GM13977 (cell line): ENCODE measurements around the gene DDIT4.

ENCODE experiments used
- DNase-seq: peaks from one replicate; pipeline ENCODE4 v3.0.0; 2012; ENCODE audit warnings: low spot score
- CTCF ChIP-seq: IDR thresholded peaks from 2 replicates; pipeline ENCODE4 v1.5.1; 2012; ENCODE audit warnings: mild to moderate bottlenecking, control low read depth; ENCODE audit not compliant: insufficient read depth; ENCODE audit errors: extremely low read depth, missing control alignments
- in situ Hi-C: fragments of 300-500 bp; cut with MboI; formaldehyde crosslinking; loops from one replicate; pipeline ENCODE4 v1.12.0; 2022; ENCODE audit warnings: low sequenced_read_pairs, low pct_unique_long_range_greater_than_20kb, mixed read lengths, inconsistent platforms; ENCODE audit not compliant: unreplicated experiment

Gene DDIT4

GRCh38 chr10:72233621-72234020 is 40.1 kb upstream of the DDIT4 start:
- in situ Hi-C loops: no loop called here
- no peak for DNase-seq
- no peak for TF ChIP-seq CTCF

GRCh38 chr10:72234560-72235095 is 39.1 kb upstream of the DDIT4 start:
- no peak for TF ChIP-seq CTCF
- DNase-seq: no peak

GRCh38 chr10:72235544-72236279 is 38.0 kb upstream of the DDIT4 start:
- in situ Hi-C loops: no loop called here
- TF ChIP-seq CTCF: no peak
- DNase-seq: no peak

More at GRCh38 chr10:72234560-72235095, 39.1 kb upstream of the DDIT4 start:
- in situ Hi-C loops: no loop called here

- TF ChIP-seq CTCF: no peak
- no peak for DNase-seq
- in situ Hi-C loops: no loop called here
Measured at GRCh38 chr10:72238392-72239175, 35.1 kb upstream of the DDIT4 start.

- DNase-seq: no peak
- TF ChIP-seq CTCF: no peak
- in situ Hi-C loops: no loop called here
Measured at GRCh38 chr10:72239409-72239808, 34.3 kb upstream of the DDIT4 start.

GRCh38 chr10:72240371-72240770 is 33.4 kb upstream of the DDIT4 start:
- TF ChIP-seq CTCF: no peak
- in situ Hi-C loops: no loop called here

More at GRCh38 chr10:72240371-72240770, 33.4 kb upstream of the DDIT4 start:
- DNase-seq: no peak
